Left renal cortex interstitium (tissue), 4 donors: ENCODE measurements around the gene EXOC3L2. TPM values are rescaled to one million over a fixed set of nuclear protein-coding genes. Genes with fewer than 3 reads are reported as not detected.
"Not testable (repeated sequence)": the region's sequence is repeated elsewhere in the genome, so short reads cannot be mapped to it uniquely, and the experiment has no call there.

ENCODE experiments used
- DNase-seq, 4 donors: peaks; one replicate each; pipeline ENCODE4 v3.0.0-alpha.2; 2013; ENCODE audit warnings: low read depth in 4 of 4, low spot score in 2 of 4, missing footprints in 1 of 4
- polyA plus RNA-seq, 4 donors: library from polyadenylated mRNA; unstranded; fragments of 120-200 nt; gene quantifications; one replicate each; pipeline ENCODE4 v1.2.1, GENCODE V29; 2013; ENCODE audit not compliant: insufficient read length in 4 of 4

Gene EXOC3L2
- polyA plus RNA-seq, 4 donors, result 7.8 to 15.3 (median 10.6) TPM

GRCh38 chr19:45258862-45259261, 13.7 kb upstream of the EXOC3L2 start:
- DNase-seq, result no peak

GRCh38 chr19:45256836-45257235, 11.6 kb upstream of the EXOC3L2 start:
- DNase-seq, result no peak

- no peak for DNase-seq
Measured at GRCh38 chr19:45255611-45256157, 10.5 kb upstream of the EXOC3L2 start.

- no peak for DNase-seq
Measured at GRCh38 chr19:45254044-45254531, 8.9 kb upstream of the EXOC3L2 start.

- DNase-seq, result no peak
Measured at GRCh38 chr19:45253396-45254027, 8.3 kb upstream of the EXOC3L2 start.

- no peak for DNase-seq
Measured at GRCh38 chr19:45251452-45252354, 6.5 kb upstream of the EXOC3L2 start.

- DNase-seq, result no peak
Measured at GRCh38 chr19:45250832-45251451, 5.7 kb upstream of the EXOC3L2 start, which contains the start of gene MARK4. TSS of gene MARK4 (plus strand) at chr19:45251271. CDS start at chr19:45251589, 318 bp downstream.

GRCh38 chr19:45250216-45250831, 5.1 kb upstream of the EXOC3L2 start:
- DNase-seq, result no peak

GRCh38 chr19:45249261-45250033, 4.2 kb upstream of the EXOC3L2 start:
- DNase-seq, result no peak

- DNase-seq, result no peak
Measured at GRCh38 chr19:45247136-45247535, 1.9 kb upstream of the EXOC3L2 start.

- no peak for DNase-seq
Measured at GRCh38 chr19:45245826-45246225, 619 bp upstream of the EXOC3L2 start.

- no peak for DNase-seq
Measured at GRCh38 chr19:45244133-45244794, 943 bp downstream of the EXOC3L2 start.

GRCh38 chr19:45243144-45243732, 2.0 kb downstream of the EXOC3L2 start:
- no peak for DNase-seq

GRCh38 chr19:45238556-45238955, 6.7 kb downstream of the EXOC3L2 start:
- no peak for DNase-seq

- no peak for DNase-seq
Measured at GRCh38 chr19:45235485-45235884, 9.7 kb downstream of the EXOC3L2 start.

- no peak for DNase-seq
Measured at GRCh38 chr19:45234089-45234869, 10.9 kb downstream of the EXOC3L2 start.

- DNase-seq, result no peak
Measured at GRCh38 chr19:45231891-45232290, 13.3 kb downstream of the EXOC3L2 start.

- DNase-seq, result not testable (repeated sequence)
Measured at GRCh38 chr19:45229056-45229455, 16.2 kb downstream of the EXOC3L2 start.
